GM12875 (cell line): ENCODE results near the gene COL23A1.

ENCODE experiments used
- H3K4me3 ChIP-seq: one replicate; pipeline ENCODE4 v1.5.1; 2011; ENCODE audit warnings: low read depth, low read length, control low read depth
- TF ChIP-seq, protein P1 (sequence below): IDR thresholded peaks from 2 replicates; pipeline ENCODE4 v1.5.1; 2011; ENCODE audit warnings: low read depth, mild to moderate bottlenecking, control low read depth, inconsistent platforms, low read length, moderate library complexity, borderline replicate concordance; ENCODE audit not compliant: insufficient read depth

COL23A1 gene

GRCh38 chr5:178360926-178361235 is 229.3 kb downstream of the COL23A1 start:
- TF ChIP-seq, protein P1, sequence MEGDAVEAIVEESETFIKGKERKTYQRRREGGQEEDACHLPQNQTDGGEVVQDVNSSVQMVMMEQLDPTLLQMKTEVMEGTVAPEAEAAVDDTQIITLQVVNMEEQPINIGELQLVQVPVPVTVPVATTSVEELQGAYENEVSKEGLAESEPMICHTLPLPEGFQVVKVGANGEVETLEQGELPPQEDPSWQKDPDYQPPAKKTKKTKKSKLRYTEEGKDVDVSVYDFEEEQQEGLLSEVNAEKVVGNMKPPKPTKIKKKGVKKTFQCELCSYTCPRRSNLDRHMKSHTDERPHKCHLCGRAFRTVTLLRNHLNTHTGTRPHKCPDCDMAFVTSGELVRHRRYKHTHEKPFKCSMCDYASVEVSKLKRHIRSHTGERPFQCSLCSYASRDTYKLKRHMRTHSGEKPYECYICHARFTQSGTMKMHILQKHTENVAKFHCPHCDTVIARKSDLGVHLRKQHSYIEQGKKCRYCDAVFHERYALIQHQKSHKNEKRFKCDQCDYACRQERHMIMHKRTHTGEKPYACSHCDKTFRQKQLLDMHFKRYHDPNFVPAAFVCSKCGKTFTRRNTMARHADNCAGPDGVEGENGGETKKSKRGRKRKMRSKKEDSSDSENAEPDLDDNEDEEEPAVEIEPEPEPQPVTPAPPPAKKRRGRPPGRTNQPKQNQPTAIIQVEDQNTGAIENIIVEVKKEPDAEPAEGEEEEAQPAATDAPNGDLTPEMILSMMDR = no peak
- H3K4me3 ChIP-seq = no peak overlapping the region

DNA sequence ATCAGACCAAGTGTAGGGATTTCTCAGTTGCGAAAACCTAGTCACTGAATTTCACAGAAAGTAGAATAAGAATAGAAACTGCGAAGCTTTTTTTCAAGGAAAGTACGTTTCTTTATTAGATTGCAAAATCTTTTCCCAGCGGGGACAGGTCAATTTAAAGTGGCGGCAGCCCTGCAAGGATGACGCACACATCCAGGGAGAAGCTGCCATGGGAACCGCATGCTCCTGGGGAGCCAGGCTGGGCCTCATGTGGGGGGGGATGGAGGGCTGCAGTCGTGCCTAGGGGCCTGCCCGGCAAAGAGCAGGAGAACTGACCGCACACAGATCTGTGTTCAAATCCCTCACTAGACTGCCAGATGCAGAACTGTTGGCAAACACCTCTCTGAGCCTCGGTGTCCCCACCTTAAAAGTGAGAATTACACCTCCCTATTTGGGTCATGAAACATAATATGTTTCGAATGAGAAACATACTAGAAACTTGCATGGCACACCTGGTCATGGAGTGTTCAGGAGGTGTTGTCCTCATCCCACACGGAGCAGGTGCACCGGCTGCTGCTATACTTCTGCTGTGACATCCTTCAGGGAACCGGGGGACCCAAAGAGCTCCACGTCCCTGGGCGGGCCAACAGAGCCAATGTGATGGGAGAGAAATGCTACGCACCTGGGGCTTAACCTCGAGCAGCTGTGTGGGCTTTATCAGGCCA is 229.8 kb downstream of the COL23A1 start:
- TF ChIP-seq, protein P1 = no peak

DNA sequence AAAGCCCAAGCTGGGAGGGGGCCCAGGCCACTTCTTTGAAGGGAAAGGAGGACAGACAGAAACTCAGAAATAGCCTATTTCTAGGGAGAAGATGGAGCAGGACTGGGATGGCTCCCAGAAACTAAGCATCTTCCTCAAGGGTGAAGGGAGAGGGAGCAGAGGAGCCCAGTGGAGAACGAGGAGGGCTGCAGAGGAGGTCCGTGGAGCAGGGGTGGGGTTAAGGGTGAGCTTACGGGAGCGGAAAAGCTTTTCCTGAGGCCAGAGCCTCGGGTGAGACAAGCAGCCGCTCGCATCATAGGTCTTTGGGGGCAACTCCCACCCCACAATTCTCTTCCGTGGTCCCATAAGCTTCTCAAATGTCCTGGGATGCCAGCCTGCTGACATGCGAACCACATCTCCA is 230.5 kb downstream of the COL23A1 start:
- TF ChIP-seq, protein P1 = no peak
- H3K4me3 ChIP-seq = no peak overlapping the region

More for the DNA sequence above, 229.8 kb downstream of the COL23A1 start:
- H3K4me3 ChIP-seq = no peak overlapping the region

DNA sequence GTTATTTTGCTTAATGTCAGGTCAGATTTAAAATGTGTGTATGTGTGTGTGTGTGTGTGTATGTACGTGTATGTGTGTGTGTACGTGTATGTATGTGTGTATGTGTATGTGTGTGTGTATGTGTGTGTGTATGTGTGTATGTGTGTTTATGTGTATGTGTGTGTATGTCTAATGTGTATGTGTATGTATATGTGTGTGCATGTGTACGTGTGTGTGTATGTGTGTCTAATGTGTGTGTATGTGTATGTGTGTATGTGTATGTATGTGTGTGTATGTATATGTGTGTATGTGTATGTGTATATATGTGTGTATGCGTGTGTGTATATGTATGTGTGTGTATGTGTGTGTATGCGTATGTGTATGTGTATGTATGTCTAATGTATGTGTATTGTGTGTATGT is 232.5 kb downstream of the COL23A1 start:
- TF ChIP-seq, protein P1 = no peak

DNA sequence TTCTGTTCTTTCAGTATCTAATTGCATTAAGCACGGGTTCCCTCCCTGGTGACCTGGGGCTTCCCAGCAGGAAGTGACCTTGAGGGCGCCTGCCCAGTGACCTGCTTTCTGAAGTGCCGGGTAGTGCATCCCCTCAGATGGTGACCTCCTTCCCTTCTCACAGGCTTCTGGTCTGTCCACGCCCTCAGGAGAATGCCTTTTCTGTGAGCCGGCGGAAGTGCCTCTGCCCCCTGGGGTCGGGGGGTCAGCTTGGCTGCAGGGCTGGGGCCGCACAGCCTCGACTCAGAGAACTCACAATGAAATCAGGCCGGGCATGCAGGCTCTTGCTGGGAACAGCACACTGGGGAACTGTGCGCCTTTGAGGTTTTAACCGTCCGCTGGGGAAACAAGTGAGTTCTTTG is 233.1 kb downstream of the COL23A1 start:
- TF ChIP-seq, protein P1 = no peak
- H3K4me3 ChIP-seq = no peak overlapping the region

More for the DNA sequence above, 232.5 kb downstream of the COL23A1 start:
- H3K4me3 ChIP-seq = no peak overlapping the region

GRCh38 chr5:178356431-178356872 is 233.7 kb downstream of the COL23A1 start:
- H3K4me3 ChIP-seq = no peak overlapping the region
- TF ChIP-seq, protein P1 = no peak

GRCh38 chr5:178355671-178356070 is 234.5 kb downstream of the COL23A1 start:
- TF ChIP-seq, protein P1 = no peak
- no peak overlapping the region for H3K4me3 ChIP-seq
